HUES48 (cell line): ENCODE data around the gene ABLIM2.

Source experiments
- H3K27ac ChIP-seq: one replicate; pipeline ENCODE4 v1.7.0; 2013; ENCODE audit warnings: low read depth, low read length, inconsistent platforms
- H3K27me3 ChIP-seq: 2 replicates; pipeline ENCODE4 v1.6.1; 2013; ENCODE audit warnings: mild to moderate bottlenecking, low read length; ENCODE audit not compliant: control insufficient read depth, insufficient read depth
- H3K36me3 ChIP-seq: 2 replicates; pipeline ENCODE4 v1.6.1; 2013; ENCODE audit warnings: low read length; ENCODE audit not compliant: control insufficient read depth, insufficient read depth
- H3K4me1 ChIP-seq: 2 replicates; pipeline ENCODE4 v1.6.1; 2013; ENCODE audit warnings: mild to moderate bottlenecking, low read length; ENCODE audit not compliant: control insufficient read depth, insufficient read depth
- H3K4me3 ChIP-seq: 2 replicates; pipeline ENCODE4 v1.5.1; 2013; ENCODE audit warnings: mild to moderate bottlenecking, low read depth, low read length
- H3K9ac ChIP-seq: 2 replicates; pipeline ENCODE4 v1.6.1; 2013; ENCODE audit warnings: mild to moderate bottlenecking, low read depth, low read length, moderate library complexity
- H3K9me3 ChIP-seq: 2 replicates; pipeline ENCODE4 v1.6.1; 2013; ENCODE audit warnings: low read length; ENCODE audit not compliant: control insufficient read depth, insufficient read depth

Gene ABLIM2

DNA sequence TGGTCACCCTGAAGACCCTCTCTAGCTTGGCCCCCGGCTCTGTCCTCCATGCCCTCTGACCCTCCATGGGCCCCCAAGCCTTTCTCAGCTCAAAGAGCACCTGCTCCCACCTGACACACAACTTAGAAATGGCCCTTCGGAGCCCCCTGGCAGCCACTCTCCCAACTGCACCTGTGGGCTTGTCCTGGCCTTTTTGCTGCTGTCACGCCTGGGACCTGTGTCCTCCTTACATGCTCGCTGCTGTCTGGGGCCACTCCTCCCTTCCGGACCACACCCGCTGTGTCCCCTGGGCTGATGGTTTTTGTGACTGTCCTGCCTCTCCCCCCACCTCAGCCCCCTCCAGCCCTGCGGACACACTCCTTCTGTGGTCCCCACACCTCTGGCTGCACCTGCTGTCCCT is 112.7 kb downstream of the ABLIM2 start:
- Histone ChIP-seq H3K4me1 (peaks cover 26% of the 10 kb centered on the region), H3K27ac (no peak overlapping the region), H3K36me3 (no peaks in the 10 kb centered on the region)

DNA sequence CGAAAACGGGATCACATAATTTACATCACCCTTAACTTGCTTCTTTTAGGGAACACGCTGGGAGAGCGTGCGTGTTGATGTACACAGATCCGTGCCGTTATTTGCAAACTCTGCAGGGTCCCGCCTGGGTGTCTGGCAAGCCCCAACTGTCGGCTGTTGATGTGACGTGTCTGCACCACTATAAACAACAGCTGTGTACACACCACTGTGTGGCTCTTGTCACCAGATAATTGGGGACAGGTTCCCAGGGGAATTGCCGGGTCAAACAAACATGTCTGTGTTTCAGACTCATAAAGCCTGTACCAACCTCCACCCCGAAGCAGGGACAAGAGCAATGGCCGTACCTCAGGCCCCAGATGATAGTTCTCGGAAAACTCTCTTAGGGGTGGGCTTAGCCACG is 113.9 kb downstream of the ABLIM2 start:
- Histone ChIP-seq H3K27me3 (no peaks in the 10 kb centered on the region), H3K4me3 (no peak overlapping the region), H3K9ac (no peak overlapping the region), H3K4me1 (peaks cover 14% of the 10 kb centered on the region), H3K27ac (no peak overlapping the region), H3K36me3 (no peaks in the 10 kb centered on the region), H3K9me3 (no peaks in the 10 kb centered on the region)

More for the DNA sequence above, 112.7 kb downstream of the ABLIM2 start:
- Histone ChIP-seq H3K4me3 (no peak overlapping the region), H3K27me3 (no peaks in the 10 kb centered on the region), H3K9me3 (no peaks in the 10 kb centered on the region), H3K9ac (no peak overlapping the region)

DNA sequence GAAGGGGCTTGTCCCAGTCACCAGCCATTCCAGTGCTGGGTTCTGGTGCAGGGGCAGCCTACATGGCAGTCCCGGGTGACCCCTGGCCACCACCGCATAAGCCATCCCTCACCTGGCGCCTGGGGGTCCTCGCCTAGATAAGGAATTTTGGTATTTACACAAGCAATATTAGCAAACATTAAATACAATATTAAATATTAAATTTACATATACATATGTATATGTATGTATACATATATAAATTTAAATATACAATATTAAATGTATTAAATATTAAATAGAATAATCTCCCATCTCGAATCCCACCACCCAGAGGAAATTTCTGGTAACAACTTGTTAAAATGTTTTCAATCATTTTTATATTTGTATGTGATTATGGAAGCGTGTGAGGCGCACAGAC is 114.4 kb downstream of the ABLIM2 start:
- Histone ChIP-seq H3K9ac (no peak overlapping the region), H3K27ac (no peak overlapping the region), H3K4me3 (no peak overlapping the region), H3K27me3 (no peaks in the 10 kb centered on the region), H3K4me1 (peaks cover 12% of the 10 kb centered on the region), H3K36me3 (no peaks in the 10 kb centered on the region), H3K9me3 (no peaks in the 10 kb centered on the region)

DNA sequence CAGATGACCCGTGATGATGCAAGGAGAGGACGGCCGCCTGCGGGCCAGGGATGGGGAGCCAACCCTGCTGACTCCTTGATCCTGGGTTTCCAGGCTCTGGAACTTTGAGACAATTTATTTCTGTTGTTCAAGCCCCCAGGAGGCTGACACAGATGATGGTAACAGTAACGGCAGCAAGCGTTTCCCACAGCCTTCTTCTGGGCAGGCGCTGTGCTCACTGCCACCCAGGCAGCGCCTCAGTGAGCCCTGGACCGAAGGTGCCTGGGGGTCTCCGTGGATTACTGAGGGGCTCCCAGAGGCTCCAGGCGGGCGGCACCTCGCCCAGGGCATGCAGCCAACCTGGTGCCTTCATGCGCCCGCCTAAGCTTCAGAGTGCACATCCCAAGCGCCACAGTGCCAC is 115.0 kb downstream of the ABLIM2 start:
- no peak overlapping the region for H3K27ac ChIP-seq
- no peak overlapping the region for H3K4me3 ChIP-seq
- no peaks in the 10 kb centered on the region for H3K27me3 ChIP-seq
- no peak overlapping the region for H3K9ac ChIP-seq
- H3K36me3 ChIP-seq: no peaks in the 10 kb centered on the region
- peaks cover 5% of the 10 kb centered on the region; the same call in 1 of the 2 replicates for H3K4me1 ChIP-seq
- H3K9me3 ChIP-seq: no peaks in the 10 kb centered on the region

DNA sequence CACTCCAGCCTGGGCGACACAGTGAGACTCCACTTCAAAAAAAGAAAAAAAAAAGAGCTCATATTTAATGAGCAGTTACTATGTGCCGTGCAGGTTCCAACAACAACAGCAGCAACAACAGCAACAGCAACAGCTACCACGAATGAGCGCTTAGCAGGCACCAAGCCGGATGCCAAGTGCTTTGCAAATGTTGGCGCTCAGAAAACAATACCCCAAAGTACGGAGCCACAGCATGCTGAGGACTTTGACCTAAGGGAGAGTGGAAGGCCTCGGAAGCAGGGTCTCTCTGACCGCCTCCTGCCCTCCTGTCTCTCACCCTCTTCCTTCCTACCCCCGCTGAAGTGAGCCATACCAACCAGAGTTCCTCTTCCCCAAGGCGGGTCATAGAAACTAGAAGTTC is 116.7 kb downstream of the ABLIM2 start:
- no peaks in the 10 kb centered on the region for H3K9me3 ChIP-seq
- H3K27ac ChIP-seq: no peak overlapping the region
- H3K27me3 ChIP-seq: no peaks in the 10 kb centered on the region
- no peaks in the 10 kb centered on the region for H3K36me3 ChIP-seq
- no peaks in the 10 kb centered on the region for H3K4me1 ChIP-seq
- H3K9ac ChIP-seq: no peak overlapping the region
- H3K4me3 ChIP-seq: no peak overlapping the region

DNA sequence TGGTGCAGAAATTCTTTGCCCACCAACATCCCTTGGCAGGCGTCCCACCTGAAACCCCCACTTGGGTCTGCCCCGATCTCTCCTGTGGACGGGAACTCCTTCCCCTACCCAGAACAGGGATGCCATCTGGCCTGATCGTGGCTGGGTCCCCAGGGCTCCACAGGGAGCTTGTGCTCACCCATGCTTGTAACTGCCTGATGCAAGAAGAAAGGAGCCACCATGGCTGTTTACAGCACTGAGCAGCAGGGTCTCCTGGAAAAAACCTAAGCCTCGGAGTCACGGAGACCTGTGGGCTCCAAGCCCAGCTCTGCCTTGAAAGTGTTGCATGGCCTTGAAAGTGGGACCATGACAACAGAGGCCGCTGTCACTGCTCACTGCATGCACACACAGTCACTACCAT is 117.4 kb downstream of the ABLIM2 start:
- H3K9me3 ChIP-seq: no peaks in the 10 kb centered on the region
- no peak overlapping the region for H3K27ac ChIP-seq
- no peaks in the 10 kb centered on the region for H3K36me3 ChIP-seq
- H3K9ac ChIP-seq: no peak overlapping the region
- H3K27me3 ChIP-seq: no peaks in the 10 kb centered on the region
- H3K4me1 ChIP-seq: no peaks in the 10 kb centered on the region
- no peak overlapping the region for H3K4me3 ChIP-seq

DNA sequence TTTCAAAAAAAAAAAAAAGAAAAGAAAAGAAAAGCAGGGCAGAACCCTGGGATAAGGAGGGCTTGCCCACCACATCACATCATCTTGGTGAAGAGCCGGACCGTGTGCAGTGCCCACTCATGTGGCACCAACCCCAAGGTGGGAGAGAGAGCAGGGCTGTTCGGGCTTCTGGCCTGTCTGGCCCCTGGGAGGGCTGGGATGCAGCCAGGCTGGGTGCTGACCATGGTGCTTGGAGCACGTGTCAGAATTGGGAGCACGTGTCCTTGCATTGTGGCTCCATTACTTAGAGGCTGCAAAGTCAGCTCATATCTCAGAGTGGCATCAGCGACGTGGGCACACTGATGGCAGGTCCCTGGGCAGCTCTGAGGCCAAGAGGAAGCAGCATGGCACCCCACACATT is 118.0 kb downstream of the ABLIM2 start:
- no peak overlapping the region for H3K9ac ChIP-seq
- no peak overlapping the region for H3K4me3 ChIP-seq
- H3K36me3 ChIP-seq: no peaks in the 10 kb centered on the region
- H3K27ac ChIP-seq: no peak overlapping the region
- H3K27me3 ChIP-seq: no peaks in the 10 kb centered on the region
- no peaks in the 10 kb centered on the region for H3K4me1 ChIP-seq
- H3K9me3 ChIP-seq: no peaks in the 10 kb centered on the region

DNA sequence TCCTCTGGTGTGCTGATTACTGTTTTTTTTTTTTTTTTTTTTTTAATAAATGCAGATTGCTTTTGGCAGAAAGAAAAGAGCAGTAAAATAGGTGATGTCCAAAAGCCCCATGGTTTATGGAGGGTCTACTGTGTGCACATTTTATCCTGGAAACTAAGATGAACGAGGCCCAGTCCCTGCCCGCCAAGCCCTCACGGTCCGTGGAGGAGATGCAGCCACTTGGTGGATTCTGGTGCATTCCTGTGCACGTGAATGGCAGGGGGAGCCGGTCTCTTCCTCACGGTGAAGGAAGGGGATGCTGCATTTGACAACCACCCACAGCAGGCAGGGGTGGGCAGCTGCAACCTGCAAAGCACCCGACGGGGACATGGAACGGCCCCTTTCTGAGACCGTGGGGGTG is 118.8 kb downstream of the ABLIM2 start:
- Histone ChIP-seq H3K27me3 (no peaks in the 10 kb centered on the region), H3K27ac (no peak overlapping the region), H3K9me3 (no peaks in the 10 kb centered on the region), H3K4me3 (no peak overlapping the region), H3K36me3 (no peaks in the 10 kb centered on the region), H3K4me1 (no peaks in the 10 kb centered on the region), H3K9ac (no peak overlapping the region)

DNA sequence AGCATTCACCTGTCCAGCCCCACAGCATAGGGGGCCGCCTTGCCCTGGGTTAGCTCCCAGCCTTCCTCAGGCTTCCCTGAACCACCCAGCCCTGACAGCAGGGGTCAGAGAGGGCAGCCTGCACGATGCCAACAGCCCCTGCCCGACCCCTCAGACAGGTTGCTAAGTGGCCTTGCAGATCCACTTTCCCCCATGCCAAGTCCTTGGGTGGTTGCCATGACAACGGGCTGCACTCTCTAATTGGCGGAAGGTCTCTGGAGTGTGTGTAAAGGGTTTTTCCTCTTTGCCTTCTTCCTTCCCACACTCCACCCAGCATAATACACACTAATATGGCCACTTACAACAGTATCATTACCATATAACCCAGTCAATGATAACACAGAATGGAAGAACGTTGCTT is 119.3 kb downstream of the ABLIM2 start:
- H3K27me3 ChIP-seq: no peaks in the 10 kb centered on the region
- H3K4me1 ChIP-seq: no peaks in the 10 kb centered on the region
- no peak overlapping the region for H3K27ac ChIP-seq
- H3K9me3 ChIP-seq: no peaks in the 10 kb centered on the region
- H3K36me3 ChIP-seq: no peaks in the 10 kb centered on the region
- no peak overlapping the region for H3K4me3 ChIP-seq
- no peak overlapping the region for H3K9ac ChIP-seq

DNA sequence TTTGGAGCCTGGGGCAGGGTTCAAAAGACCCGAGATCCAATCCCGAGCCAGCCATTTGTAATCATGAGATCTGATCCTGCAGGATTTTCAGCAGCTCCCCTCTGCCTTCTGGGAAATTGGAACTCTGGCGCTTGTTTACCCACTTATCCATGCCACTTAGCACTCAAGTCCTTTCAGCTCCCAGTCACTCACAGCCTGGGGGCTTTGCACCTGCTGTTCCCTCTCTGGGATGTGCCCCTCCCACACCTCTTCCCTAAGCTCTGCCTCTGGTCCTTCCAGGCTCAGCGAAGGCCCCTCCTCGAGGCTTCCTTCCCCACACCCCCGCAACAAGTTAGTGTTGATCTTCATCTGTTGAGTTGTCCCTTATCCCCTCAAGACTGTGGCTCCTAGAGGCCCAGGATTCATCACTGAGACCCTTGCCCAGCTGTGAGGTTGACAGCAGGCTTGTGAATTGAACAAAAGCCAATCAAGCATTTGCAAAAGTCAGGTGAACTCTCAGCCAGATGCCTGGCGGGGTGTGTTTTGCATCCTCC is 119.8 kb downstream of the ABLIM2 start:
- Histone ChIP-seq H3K9ac (no peak overlapping the region), H3K27ac (no peak overlapping the region), H3K36me3 (no peaks in the 10 kb centered on the region), H3K4me1 (no peaks in the 10 kb centered on the region), H3K9me3 (no peaks in the 10 kb centered on the region), H3K4me3 (no peak overlapping the region), H3K27me3 (no peaks in the 10 kb centered on the region)

DNA sequence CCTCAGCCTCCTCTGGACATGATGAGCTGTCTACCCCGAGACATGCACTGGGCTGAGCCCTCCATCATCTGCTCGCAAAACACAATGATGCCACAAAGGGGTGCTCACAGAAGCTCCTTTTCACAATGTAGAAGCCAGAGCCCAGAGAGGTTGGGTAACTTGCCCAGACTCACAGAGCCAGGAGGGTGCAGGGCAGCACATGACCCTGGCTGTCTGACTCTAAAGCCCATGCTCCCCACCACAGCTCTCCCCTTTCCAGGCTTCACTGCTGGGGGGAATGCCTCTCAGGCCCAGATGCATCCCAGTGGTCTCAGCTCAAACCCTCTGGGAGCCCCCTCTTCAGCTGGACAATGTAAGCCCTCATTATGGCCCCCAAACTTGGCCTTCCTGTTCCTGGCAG is 120.5 kb downstream of the ABLIM2 start:
- H3K4me1 ChIP-seq: no peaks in the 10 kb centered on the region
- H3K36me3 ChIP-seq: no peaks in the 10 kb centered on the region
- H3K27ac ChIP-seq: no peak overlapping the region
- H3K4me3 ChIP-seq: no peak overlapping the region
- no peak overlapping the region for H3K9ac ChIP-seq
- H3K27me3 ChIP-seq: no peaks in the 10 kb centered on the region
- H3K9me3 ChIP-seq: no peaks in the 10 kb centered on the region
